Spleen (tissue), 7 donors: Measurements from ENCODE around the gene SF3B5.

ENCODE experiments used
- POLR2A ChIP-seq, 3 donors: fragments of 450-650 bp; IDR thresholded peaks; one replicate each; pipeline ENCODE4 v1.5.1; 2017; ENCODE audit warnings: antibody characterized with exemption in 3 of 3, mild to moderate bottlenecking in 1 of 3
- TF ChIP-seq, protein P1 (sequence below), 11 experiments: fragments of 200-600 bp in 7 of 11; fragments of 450-650 bp in 4 of 11; sonication (generic) in 4 of 11; IDR thresholded peaks in 8 of 11; conservative IDR thresholded peaks in 3 of 11; 1 replicate in 7 of 11; 2 replicates in 4 of 11; pipeline versions ENCODE4 v1.4.0 to v1.8.0; 2016 to 2021; ENCODE audit warnings: antibody characterized with exemption in 11 of 11, inconsistent platforms in 4 of 11, mild to moderate bottlenecking in 1 of 11
- donor health status: DM: no; HTN: no; CAD: no; lungs with moderate emphysema.
- donor health status: DM: no; HTN: no; CAD: no.
- donor health status: DM: no; HTN: no; CAD: no.

DNA sequence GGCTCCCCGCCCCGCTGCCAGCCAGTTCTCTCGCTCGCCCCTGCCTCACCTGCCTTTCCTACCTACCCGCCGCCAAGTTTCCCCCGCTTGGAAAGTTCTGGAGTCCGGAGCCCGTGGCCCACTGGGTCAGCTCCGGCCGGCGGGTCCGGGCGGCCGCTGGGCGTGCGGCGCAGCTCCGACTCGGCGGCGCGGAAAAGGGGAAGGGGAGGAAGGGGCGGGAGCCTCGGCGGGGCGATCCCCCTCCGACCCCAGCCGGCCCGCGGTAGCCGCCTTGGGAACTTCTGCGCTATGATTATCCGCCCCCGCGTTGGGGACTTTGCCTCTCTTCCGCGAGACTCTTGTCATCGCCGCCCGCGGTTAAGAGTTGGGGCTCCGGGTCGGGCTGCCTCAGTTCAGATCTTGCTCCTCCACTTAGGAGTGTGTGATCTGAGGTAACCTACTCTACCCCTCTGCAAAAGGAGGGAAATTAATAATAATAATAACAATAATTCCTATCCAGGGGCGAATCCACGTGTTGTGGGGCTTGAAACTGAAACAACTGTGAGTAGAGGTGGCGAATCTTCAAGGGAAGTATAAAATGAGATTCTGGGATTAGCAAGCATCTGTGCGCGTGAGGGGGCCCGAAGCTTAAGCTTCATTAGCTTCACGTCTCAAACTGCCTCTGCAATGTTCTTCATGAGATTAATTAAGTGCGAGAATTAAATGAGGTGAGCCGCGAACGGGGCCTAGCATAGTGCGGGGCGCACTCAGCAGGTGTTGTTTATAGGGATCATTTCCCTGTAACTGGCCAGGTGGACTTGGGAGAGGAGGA, 30.8 kb downstream of the SF3B5 start:
- TF ChIP-seq, protein P1, sequence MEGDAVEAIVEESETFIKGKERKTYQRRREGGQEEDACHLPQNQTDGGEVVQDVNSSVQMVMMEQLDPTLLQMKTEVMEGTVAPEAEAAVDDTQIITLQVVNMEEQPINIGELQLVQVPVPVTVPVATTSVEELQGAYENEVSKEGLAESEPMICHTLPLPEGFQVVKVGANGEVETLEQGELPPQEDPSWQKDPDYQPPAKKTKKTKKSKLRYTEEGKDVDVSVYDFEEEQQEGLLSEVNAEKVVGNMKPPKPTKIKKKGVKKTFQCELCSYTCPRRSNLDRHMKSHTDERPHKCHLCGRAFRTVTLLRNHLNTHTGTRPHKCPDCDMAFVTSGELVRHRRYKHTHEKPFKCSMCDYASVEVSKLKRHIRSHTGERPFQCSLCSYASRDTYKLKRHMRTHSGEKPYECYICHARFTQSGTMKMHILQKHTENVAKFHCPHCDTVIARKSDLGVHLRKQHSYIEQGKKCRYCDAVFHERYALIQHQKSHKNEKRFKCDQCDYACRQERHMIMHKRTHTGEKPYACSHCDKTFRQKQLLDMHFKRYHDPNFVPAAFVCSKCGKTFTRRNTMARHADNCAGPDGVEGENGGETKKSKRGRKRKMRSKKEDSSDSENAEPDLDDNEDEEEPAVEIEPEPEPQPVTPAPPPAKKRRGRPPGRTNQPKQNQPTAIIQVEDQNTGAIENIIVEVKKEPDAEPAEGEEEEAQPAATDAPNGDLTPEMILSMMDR (IDR thresholded peaks at IDR 0.05 in 8 of 11, conservative IDR thresholded peaks at IDR 0.05 in 3 of 11) = no peak
- TF ChIP-seq POLR2A (IDR thresholded peaks at IDR 0.05) = no peak
